Thyroid gland (tissue), 4 donors: ENCODE results near the gene CBFA2T2. TPM values are rescaled to one million over a fixed set of nuclear protein-coding genes. Genes with fewer than 3 reads are reported as not detected.

Experiments used
- DNase-seq, 2 donors: peaks; one replicate each; pipeline ENCODE4 v3.0.0-alpha.2; 2019
- H3K27ac ChIP-seq, 3 donors: fragments of 200-600 bp; sonication (generic); 1 replicate in 2 of 3; 2 replicates in 1 of 3; pipeline ENCODE4 v1.5.1; 2016 to 2019; ENCODE audit warnings: mild to moderate bottlenecking in 1 of 3, moderate library complexity in 1 of 3
- H3K27me3 ChIP-seq: fragments of 200-600 bp; sonication (generic); one replicate; pipeline ENCODE4 v1.5.1; 2019
- H3K36me3 ChIP-seq, 2 donors: fragments of 200-600 bp; sonication (generic); one replicate each; pipeline ENCODE4 v1.5.1; 2016 to 2019
- H3K4me1 ChIP-seq, 2 donors: fragments of 200-600 bp; sonication (generic); one replicate each; pipeline ENCODE4 v1.5.1; 2017 to 2019
- H3K4me3 ChIP-seq, 3 donors: fragments of 200-600 bp; sonication (generic); replicated peaks in 1 of 3; 1 replicate in 2 of 3; 2 replicates in 1 of 3; pipeline ENCODE4 v1.5.1; 2016; ENCODE audit warnings: mild to moderate bottlenecking in 1 of 3
- H3K9me3 ChIP-seq: fragments of 200-600 bp; sonication (generic); one replicate; pipeline ENCODE4 v1.5.1; 2017
- CTCF ChIP-seq, 6 experiments: fragments of 200-600 bp in 3 of 6; fragments of 450-650 bp in 3 of 6; sonication (generic) in 3 of 6; IDR thresholded peaks; one replicate each; pipeline ENCODE4 v1.5.1; 2016 to 2019; ENCODE audit warnings: antibody characterized with exemption in 6 of 6, mild to moderate bottlenecking in 2 of 6, inconsistent platforms in 1 of 6, moderate library complexity in 1 of 6
- POLR2A ChIP-seq, 2 donors: fragments of 450-650 bp; IDR thresholded peaks; one replicate each; pipeline ENCODE4 v1.6.1; 2017; ENCODE audit warnings: antibody characterized with exemption in 2 of 2, mild to moderate bottlenecking in 2 of 2, moderate library complexity in 1 of 2
- WGBS, 2 donors: methylation state at CpG; one replicate each; pipeline ENCODE4 v1.1.5; 2017; 5-methylcytosine and 5-hydroxymethylcytosine counted together
- intact Hi-C: fragments of 100-400 bp; cut with DNase I; formaldehyde crosslinking; loops from one replicate; pipeline ENCODE4 v1.15.1; 2023
- total RNA-seq, 4 donors: library from RNA; depleted of rRNA; stranded (reverse); fragments of >200 nt; gene quantifications; one replicate each; pipeline ENCODE4 v1.2.3, GENCODE V29; 2016

Gene CBFA2T2
- total RNA-seq, 4 donors from 2014 or later: 29.7 to 57.3 (median 35.8) TPM

GRCh38 chr20:33465481-33466302 is 24.2 kb upstream of the CBFA2T2 start:
- TF ChIP-seq CTCF (IDR thresholded peaks at IDR 0.05) (no peak), POLR2A (IDR thresholded peaks at IDR 0.05) (no peak)
- intact Hi-C loops: loop anchor here (10.0 kb wide), 1 partner anchor 669 kb away; no protein-coding TSS in a partner anchor
- Histone ChIP-seq H3K4me1 (no peaks in the 10 kb centered on the region), H3K36me3 (no peaks in the 10 kb centered on the region), H3K27me3 (no peaks in the 10 kb centered on the region), H3K27ac (no peak overlapping the region), H3K4me3 (no peak overlapping the region), H3K9me3 (no peaks in the 10 kb centered on the region)
- no peak for DNase-seq
- WGBS, 2 donors: 76 to 82% methylated on average over 8 to 9 of the region's 9 CpGs

- Histone ChIP-seq H3K36me3 (no peaks in the 10 kb centered on the region), H3K9me3 (no peaks in the 10 kb centered on the region), H3K27me3 (no peaks in the 10 kb centered on the region), H3K4me3 (no peak overlapping the region), H3K27ac (no peak overlapping the region), H3K4me1 (no peaks in the 10 kb centered on the region)
- intact Hi-C loops: loop anchor here (10.0 kb wide), 1 partner anchor 669 kb away; no protein-coding TSS in a partner anchor
- WGBS, 2 donors: 73 to 91% methylated on average over 3 of the region's 3 CpGs
- TF ChIP-seq CTCF (IDR thresholded peaks at IDR 0.05): no peak
- TF ChIP-seq POLR2A (IDR thresholded peaks at IDR 0.05): no peak
- DNase-seq: no peak
Observed at GRCh38 chr20:33466303-33466646, 23.6 kb upstream of the CBFA2T2 start.

- Histone ChIP-seq H3K4me1 (no peaks in the 10 kb centered on the region), H3K27me3 (no peaks in the 10 kb centered on the region), H3K27ac (no peak overlapping the region), H3K9me3 (no peaks in the 10 kb centered on the region), H3K36me3 (no peaks in the 10 kb centered on the region), H3K4me3 (no peak overlapping the region)
- TF ChIP-seq CTCF (IDR thresholded peaks at IDR 0.05): no peak
- TF ChIP-seq POLR2A (IDR thresholded peaks at IDR 0.05): no peak
- WGBS, 2 donors: 78 to 84% methylated on average over 4 of the region's 4 CpGs
- DNase-seq: no peak
- intact Hi-C loops: no loop called here
Observed at GRCh38 chr20:33470457-33470856, 19.4 kb upstream of the CBFA2T2 start.

- no peaks in the 10 kb centered on the region for H3K4me1 ChIP-seq
- WGBS, 2 donors: 87 to 93% methylated on average over 3 of the region's 3 CpGs
- no peak overlapping the region for H3K27ac ChIP-seq
- no peak for DNase-seq
- H3K4me3 ChIP-seq: no peak overlapping the region
- intact Hi-C loops: no loop called here
- TF ChIP-seq POLR2A (IDR thresholded peaks at IDR 0.05) (no peak), CTCF (IDR thresholded peaks at IDR 0.05) (no peak)
- no peaks in the 10 kb centered on the region for H3K27me3 ChIP-seq
- no peaks in the 10 kb centered on the region for H3K9me3 ChIP-seq
- H3K36me3 ChIP-seq: no peaks in the 10 kb centered on the region
Observed at GRCh38 chr20:33470866-33471265, 19.0 kb upstream of the CBFA2T2 start.

- H3K27me3 ChIP-seq: no peaks in the 10 kb centered on the region
- no peak for DNase-seq
- H3K9me3 ChIP-seq: no peaks in the 10 kb centered on the region
- intact Hi-C loops: no loop called here
- no peaks in the 10 kb centered on the region for H3K4me1 ChIP-seq
- H3K27ac ChIP-seq: no peak overlapping the region
- H3K36me3 ChIP-seq: no peaks in the 10 kb centered on the region
- no peak overlapping the region for H3K4me3 ChIP-seq
- TF ChIP-seq CTCF (IDR thresholded peaks at IDR 0.05) (no peak), POLR2A (IDR thresholded peaks at IDR 0.05) (no peak)
- WGBS, 2 donors: 81 to 90% methylated on average over 7 of the region's 7 CpGs
Observed at GRCh38 chr20:33472868-33473435, 16.9 kb upstream of the CBFA2T2 start.
